GM21825 (cell line): ENCODE results near the gene DARS2.
"Not testable (repeated sequence)": the region's sequence is repeated elsewhere in the genome, so short reads cannot be mapped to it uniquely, and the experiment has no call there.

Source experiments
- ATAC-seq: cut with Tn5 transposase; IDR thresholded peaks from one replicate; pipeline ENCODE4 v1.9.1; 2021; ENCODE audit warnings: mild to moderate bottlenecking, moderate library complexity; ENCODE audit not compliant: unreplicated experiment

The DARS2 gene, protein sequence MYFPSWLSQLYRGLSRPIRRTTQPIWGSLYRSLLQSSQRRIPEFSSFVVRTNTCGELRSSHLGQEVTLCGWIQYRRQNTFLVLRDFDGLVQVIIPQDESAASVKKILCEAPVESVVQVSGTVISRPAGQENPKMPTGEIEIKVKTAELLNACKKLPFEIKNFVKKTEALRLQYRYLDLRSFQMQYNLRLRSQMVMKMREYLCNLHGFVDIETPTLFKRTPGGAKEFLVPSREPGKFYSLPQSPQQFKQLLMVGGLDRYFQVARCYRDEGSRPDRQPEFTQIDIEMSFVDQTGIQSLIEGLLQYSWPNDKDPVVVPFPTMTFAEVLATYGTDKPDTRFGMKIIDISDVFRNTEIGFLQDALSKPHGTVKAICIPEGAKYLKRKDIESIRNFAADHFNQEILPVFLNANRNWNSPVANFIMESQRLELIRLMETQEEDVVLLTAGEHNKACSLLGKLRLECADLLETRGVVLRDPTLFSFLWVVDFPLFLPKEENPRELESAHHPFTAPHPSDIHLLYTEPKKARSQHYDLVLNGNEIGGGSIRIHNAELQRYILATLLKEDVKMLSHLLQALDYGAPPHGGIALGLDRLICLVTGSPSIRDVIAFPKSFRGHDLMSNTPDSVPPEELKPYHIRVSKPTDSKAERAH

DNA sequence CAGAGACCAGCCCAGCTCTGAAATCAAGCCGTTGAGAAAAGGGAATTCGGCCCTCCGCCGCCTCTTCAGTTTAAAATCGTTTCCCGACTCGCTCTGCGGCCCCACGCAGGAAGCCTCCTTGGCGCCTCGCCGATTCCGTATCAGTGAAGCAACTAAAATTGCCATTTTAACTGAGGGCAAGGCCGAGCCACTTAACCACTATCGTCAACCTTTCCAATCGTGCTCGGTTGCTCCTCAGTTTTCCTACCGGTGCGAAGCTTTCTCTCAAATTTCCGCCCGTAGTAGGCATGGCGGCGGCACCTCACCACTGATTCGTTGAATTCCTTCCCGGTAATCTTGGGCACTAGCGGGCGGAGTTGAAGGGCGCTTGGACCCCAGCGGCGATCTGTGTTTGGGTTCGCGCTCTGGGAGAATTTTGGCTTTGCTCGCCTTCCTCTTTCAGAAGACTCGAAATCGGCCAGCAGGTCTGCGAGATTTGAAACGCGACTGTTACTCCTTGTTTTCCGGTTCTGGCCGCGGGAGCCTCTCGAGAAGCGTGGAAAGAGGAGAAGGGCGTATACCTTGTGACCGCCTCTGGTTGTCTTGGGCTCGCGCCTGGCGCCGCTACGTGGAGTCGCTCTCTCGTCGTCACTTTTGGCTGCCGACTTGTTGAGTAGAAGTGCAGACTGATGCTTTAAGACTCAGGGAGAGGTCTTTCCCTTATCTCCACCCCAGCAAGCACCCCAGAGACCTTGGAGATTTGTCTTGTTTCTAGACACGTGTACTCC lies at the start of gene DARS2, which contains the start of gene CENPL:
DARS2 (plus strand) TSS at position 359 of the 767 bp plus-strand sequence. CDS start 557 bp downstream, outside the sequence.
CENPL (minus strand) TSS at position 569 of the 767 bp plus-strand sequence. CDS start 13,584 bp downstream, outside the sequence.
- peak; percentile 87 for ATAC-seq

DNA sequence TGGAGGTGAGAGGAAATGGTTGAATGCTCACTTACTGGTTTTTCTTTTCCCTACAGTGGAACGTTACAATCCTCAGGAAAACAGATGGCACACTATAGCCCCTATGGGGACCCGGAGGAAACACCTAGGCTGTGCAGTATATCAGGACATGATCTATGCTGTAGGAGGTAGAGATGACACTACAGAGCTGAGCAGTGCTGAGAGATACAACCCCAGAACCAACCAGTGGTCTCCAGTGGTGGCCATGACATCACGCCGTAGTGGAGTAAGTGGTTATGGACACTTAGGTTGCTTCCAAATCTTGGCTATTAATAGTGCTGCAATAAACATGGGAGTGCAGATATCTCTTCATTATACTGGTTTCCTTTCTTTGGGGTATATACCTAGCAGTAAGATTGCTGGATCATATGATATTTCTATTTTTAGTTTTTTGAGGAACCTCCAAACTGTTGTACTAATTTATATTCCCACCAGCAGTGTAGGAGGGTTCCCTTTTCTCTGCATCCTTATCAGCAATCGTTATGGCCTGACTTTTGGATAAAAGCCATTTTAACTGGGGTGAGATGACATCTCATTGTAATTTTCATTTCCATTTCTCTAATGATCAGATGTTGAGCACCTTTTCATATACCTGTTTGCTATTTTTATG lies 48.8 kb upstream of the DARS2 start:
- no peak for ATAC-seq

DNA sequence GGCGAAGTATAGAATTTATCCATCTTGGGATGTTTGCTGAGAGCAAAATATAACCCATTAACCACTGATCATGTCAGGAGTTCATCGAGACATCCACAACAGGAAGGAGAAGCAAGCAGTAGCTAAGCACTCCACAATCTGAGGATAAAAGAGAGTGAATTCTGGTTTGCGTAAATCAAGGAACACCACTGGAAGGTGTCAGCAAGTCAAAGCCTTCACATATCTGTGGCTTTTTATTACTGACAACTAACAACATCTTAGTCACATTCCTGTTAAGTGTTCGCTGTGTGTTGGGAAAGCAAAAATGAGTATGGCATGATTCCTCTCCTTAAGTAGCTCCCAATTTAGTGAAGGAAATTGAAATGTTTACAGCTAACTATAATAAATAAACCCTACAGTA lies 44.5 kb upstream of the DARS2 start:
- ATAC-seq, result no peak

DNA sequence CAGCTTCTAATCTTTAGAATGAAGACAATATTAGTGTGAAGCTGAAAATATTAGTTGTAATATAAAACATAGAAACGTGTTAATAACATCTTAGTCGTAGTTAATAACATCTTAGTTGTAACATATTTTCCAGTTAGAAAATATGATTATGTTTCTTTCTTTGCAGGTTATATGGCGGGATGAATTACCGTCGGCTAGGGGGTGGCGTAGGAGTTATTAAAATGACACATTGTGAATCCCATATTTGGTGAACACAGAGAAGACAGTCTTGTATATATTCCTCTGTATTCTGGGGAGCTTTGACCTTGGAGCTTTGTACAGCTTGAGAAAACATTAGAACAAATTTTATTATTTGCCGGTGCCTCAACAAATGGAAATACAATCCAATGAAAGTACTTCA lies 39.5 kb upstream of the DARS2 start:
- ATAC-seq, result no peak

DNA sequence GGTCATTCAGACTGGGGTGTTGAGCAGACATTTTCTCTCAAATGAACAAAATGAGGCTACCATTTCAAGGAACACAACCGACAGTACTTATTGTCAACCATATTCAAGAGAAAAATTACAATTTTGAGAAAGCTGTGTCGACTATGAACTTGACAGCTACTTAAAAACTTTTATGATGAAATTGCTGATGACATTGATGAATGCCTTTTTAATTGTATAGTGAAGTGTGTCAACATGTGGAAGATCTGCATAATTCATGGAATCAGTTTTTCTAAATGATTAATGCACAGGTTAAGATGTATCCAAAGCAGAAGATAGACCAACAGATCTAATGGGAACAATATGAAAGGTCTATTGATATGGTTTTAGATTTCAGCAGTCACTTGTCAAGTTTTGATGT lies 34.6 kb upstream of the DARS2 start:
- no peak for ATAC-seq

DNA sequence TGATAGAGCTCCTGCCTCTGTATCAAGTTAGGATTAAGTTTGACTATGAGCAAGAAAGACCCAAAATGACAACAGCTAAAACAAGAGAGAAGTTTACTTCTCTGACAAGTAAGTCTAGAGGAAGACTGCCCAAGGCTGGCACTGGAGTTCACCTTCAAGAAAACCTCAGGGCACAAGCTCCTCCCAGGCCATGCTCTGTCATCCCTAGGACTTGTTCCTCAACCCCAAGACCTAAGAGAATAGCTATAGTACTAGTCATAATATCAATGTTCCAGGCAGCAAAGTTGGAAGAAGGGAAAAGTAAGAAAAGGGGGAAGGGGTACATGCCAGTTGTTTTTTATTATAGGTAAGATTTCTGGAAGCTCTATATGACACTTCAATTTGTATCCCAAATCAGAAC lies 26.4 kb upstream of the DARS2 start:
- ATAC-seq, result no peak

DNA sequence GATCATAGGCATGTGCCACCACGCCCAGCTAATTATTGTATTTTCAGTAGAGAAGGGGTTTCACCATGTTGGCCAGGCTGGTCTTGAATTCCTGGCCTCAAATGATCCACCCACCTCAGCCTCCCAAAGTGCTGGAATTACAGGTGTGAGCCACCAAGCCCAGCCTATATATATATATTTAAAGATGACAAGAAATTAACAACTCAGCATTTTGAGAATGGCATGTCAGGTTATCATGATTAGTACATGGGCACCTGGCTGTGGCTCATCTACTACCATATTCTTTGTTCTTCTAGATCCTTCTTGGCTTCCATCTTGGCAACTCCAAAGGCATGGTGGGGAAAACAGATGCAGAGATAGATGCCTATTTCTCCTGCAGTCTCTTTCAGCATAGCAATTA lies 24.5 kb upstream of the DARS2 start:
- not testable (repeated sequence) for ATAC-seq

DNA sequence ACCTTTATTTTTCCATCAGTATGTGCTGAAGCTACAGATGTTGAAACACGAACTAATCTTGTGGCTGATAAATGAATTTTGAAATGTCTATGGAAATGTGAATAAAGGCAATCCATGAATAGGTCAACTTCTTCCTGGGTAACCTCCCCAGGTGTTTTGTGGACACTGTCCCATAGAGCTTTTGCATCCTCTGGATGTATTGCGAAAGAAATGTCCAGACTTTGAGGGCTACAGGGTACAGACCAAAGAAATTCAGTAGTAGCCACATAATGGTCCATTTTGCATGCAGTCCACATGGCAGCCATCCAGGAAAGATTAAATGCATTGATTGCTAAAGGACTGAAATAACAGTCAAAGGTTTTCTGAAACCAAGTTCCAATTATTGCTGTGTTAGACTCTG lies 21.5 kb upstream of the DARS2 start:
- no peak for ATAC-seq

DNA sequence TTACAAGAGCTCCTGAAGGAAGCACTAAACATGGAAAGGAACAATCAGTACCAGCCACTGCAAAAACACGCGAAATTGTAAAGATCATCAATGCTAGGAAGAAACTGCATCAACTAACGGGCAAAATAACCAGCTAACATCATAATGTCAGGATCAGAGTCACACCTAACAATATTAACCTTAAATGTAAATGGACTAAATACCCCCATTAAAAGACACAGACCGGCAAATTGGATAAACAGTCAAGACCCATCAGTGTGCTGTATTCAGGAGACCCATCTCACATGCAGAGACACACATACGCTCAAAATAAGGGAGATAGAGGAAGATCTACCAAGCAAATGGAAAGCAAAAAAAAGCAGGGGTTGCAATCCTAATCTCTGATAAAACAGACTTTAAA lies 10.8 kb upstream of the DARS2 start:
- ATAC-seq, result not testable (repeated sequence)

DNA sequence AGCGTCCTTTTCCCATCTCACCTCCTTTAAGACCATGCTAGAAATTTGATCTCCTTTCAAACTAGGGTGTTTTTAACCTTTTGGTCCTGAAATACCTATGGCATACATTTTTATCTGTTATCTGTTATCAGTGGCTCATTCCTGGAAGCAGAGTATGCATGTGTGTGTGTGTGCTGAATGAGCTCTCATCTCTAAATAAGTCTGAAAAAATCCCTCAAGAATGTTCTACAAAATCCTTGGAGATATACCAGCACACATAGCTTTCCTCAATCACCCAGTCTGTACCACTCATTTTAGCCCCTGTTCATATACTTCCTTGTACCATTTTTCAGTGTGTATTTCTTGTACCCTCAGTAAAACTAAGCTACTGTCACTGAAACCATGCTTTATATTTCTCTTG lies 6.0 kb upstream of the DARS2 start:
- ATAC-seq, result no peak

DNA sequence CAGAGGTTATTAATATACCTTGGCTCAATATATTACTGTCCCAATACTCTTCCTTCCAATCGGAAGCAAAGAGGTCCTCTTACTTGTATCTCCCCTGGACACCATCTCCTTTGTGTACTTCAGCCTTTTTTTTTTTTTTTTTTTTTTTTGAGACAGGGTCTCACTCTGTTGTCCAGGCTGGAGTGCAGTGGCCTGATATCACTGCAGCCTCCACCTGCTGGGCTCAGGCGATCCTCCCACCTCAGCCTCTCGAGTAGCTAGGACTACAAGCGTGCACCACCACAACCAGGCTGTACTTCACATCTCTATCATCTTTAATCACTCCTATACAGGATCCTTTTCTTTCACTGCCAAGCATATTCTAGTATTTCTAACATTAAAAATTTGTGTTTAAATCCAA lies 2.8 kb upstream of the DARS2 start:
- no peak for ATAC-seq

DNA sequence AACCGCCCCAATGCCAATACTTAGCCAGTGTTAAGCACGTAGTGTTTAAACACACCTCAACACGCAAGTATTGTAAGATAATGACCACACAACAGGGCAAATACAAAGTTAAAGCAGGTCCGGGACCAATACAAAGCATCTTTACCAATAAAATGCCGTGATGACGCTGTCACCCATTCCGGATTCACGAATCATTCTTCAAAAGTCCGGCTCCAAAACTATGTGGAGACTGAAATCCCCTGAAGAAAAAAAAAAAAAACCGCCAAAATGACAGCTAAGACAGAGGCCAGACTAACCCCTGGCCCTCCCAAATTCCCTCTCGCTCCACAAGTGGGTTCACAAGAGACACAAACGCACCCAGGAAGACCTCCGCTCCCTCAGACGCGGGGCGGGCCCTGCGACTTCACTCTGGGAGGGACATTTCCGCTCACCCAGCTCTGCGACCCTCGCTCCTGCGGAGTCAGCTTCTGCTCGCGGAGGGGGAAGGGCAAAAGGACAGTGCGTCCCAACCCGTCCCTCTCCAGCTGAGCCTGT lies 625 bp upstream of the DARS2 start:
- ATAC-seq, result peak; percentile 35

DNA sequence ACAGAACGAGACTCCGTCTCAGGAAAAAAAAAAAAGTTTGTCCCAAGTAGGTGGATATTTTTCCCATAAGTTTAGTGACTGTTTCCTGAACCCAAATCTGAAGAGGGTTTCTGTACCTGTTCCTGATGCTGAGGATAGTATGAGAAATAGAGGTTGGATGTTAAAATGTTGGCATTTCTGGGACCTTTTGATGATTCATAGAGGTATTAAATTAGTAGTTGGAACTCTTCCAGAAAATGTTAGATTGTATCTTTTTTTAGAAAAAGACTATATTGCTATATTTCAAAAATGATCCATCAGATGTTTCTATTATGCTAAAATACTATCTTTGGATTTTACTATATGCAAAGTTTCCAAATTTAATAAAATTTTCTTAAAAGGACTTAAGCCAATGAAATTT lies 3.1 kb downstream of the DARS2 start:
- no peak for ATAC-seq

DNA sequence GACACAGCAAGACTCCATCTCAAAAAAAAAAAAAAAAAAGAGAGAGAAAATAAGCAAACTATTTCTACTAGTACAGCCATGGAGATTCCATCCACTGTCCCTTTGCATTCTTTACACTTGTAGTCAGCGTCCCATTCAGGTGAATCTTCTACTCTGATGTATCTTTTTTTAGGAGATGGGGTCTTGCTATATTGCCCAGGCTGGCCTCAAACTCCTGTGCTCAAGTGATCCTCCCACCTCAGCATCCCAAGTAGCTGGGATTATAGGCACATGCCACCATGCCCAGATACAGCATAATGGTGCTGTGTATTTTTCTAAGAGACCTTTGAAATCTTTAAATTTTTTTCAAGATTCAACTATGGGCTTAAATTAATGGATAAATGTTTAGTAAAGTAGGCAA lies 8.3 kb downstream of the DARS2 start:
- no peak for ATAC-seq

DNA sequence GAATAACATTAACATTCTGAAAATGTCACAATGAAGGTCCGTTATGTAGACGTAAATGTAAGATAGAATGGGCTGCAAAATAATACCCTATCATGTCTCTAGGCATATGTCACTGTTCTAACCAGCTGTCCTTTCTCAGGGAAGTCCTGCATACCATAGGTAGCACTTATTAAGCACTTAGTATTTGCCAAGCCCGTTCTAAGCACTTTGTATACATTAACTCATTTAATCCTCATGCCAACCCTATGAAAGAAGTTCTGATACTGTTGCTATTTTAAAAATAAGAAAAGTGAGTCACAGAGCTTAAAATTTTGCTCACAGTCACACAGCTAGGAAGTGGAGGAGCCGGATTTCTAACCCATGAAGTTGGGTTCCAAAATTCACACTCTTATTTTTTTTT lies 27.6 kb downstream of the DARS2 start:
- ATAC-seq, result no peak

DNA sequence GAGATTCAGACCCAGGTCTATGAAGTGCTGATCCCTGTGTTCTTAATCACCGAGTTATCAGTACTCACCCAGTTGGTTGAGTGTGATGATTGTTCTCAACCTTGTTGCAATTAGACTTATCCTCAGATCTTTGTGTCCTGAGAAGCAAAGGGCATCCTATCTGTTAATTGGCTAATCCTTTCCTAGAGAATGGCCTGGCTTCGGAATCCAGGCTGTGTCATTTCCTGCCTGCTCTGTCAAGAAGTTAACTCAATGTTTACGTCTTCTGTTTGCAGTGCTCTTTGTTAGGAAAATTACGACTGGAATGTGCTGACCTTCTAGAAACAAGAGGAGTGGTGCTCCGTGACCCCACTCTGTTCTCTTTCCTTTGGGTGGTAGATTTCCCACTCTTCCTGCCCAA lies 28.6 kb downstream of the DARS2 start:
- ATAC-seq, result no peak

DNA sequence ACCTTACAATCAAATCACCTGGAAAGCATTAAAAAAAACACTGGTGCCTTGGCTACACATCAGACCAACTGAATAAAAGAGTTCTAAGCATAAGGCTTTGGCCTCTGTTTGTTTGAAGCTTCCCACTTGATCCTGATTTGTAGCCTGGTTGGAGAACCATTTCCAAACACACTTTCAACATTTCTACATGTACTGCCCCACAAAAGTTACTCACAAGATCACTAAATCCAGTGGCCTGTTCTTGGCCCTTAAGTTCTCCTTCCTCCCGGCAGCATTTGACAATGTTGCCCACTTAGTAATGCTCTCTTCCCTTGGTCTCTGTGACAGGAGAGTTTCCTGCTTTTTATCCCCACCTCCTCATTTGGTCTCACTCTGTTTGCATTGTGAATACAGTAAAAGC lies 31.5 kb downstream of the DARS2 start:
- no peak for ATAC-seq

DNA sequence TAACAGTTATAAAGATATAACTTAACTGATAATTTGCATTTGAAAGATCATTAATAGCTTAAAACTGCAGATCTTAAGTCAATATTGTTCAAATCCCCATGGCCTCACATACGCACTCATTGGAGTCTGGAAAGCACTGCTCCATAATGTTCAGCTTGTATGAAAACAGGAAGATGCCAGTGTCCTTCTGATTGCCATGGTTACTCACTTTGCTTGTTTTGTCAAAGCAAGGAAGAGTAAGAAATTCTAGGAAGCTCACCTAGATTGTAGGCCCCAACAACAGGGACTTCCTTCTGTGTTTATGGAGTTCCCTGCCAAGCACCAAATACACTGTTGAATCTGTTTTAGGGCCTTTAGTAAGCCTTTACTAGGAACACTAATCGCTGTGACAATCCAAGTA lies 32.4 kb downstream of the DARS2 start:
- ATAC-seq, result no peak

DNA sequence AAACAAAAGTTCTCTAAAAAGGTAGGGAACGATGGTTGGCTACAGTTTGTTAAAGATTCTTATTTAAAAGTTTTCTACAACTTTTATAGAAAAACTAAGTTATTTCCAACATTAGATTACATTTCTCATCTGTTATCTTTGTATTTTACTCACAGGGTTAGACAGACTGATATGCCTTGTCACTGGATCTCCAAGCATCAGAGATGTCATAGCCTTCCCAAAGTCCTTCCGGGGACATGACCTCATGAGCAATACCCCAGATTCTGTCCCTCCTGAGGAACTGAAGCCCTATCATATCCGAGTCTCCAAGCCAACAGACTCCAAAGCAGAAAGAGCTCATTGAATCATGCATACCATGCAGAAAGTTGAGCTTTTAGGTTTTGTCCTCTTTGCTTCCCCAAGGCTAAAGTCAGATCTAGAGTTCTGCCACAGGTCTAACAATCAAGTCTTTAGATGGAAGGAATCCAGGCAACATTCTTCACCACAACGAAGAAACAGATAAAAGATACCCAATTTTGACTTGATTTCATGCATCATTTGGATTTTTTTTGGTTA lies 33.0 kb downstream of the DARS2 start:
- no peak for ATAC-seq

DNA sequence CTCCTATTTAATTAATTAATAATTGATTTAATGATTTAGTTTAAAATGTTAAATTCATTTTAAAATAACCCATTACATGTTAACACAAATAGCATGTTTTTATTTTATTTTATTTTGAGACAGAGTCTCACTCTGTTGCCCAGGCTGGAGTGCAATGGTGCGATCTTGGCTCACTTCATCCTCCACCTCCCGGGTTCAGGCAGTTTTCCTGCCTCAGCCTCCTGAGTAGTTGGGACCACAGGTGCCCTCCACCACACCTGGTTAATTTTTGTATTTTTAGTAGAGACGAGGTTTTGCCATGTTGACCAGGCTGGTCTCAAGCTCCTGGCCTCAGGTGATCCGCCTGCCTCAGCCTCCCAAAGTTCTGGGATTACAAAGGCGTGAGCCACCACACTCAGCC lies 35.1 kb downstream of the DARS2 start:
- ATAC-seq, result not testable (repeated sequence)

DNA sequence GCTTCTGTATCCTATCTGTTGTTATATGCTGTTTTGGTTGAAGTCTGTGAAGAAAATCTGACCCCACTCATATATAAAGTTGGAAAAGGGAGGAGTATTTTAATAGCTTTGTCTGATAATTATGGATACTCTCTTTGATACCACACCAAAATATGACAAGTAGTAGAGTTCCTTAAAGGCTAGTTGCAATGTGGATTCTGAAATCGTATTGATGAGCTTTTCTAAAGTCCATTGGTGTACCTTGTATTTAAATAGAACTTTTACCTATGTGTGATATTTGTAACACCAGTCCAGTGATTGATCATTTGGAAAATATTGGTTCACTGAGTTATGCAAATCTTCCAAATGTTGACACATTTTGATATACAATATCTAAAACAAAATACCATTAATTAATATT lies 35.6 kb downstream of the DARS2 start:
- no peak for ATAC-seq
